Non-pigmented ciliary epithelial cell (primary cell): ENCODE results near the gene LIPH.
"Not testable (repeated sequence)": the region's sequence is repeated elsewhere in the genome, so short reads cannot be mapped to it uniquely, and the experiment has no call there.

Experiments
- DNase-seq: peaks from one replicate; pipeline ENCODE4 v3.0.0-alpha.2; 2010; ENCODE audit warnings: low read depth

LIPH gene

GRCh38 chr3:185486394-185486793 is 66.0 kb downstream of the LIPH start:
- no peak for DNase-seq

GRCh38 chr3:185484296-185484695 is 68.1 kb downstream of the LIPH start:
- DNase-seq, result no peak

- no peak for DNase-seq
Observed at GRCh38 chr3:185479373-185479945, 72.9 kb downstream of the LIPH start.

- DNase-seq, result no peak
Observed at GRCh38 chr3:185477316-185477715, 75.1 kb downstream of the LIPH start.

GRCh38 chr3:185474922-185475321 is 77.5 kb downstream of the LIPH start:
- not testable (repeated sequence) for DNase-seq

GRCh38 chr3:185473290-185473815 is 79.0 kb downstream of the LIPH start:
- peak; percentile 24 for DNase-seq

GRCh38 chr3:185470323-185470722 is 82.1 kb downstream of the LIPH start:
- no peak for DNase-seq

GRCh38 chr3:185469542-185469941 is 82.8 kb downstream of the LIPH start:
- no peak for DNase-seq

GRCh38 chr3:185466123-185466522 is 86.3 kb downstream of the LIPH start:
- DNase-seq, result not testable (repeated sequence)

GRCh38 chr3:185465471-185465870 is 86.9 kb downstream of the LIPH start:
- DNase-seq, result no peak

- peak; percentile 6 for DNase-seq
Observed at GRCh38 chr3:185460719-185461350, 91.6 kb downstream of the LIPH start.

GRCh38 chr3:185460309-185460708 is 92.1 kb downstream of the LIPH start:
- no peak for DNase-seq

- DNase-seq, result no peak
Observed at GRCh38 chr3:185457376-185457775, 95.0 kb downstream of the LIPH start.
